Bladder microvascular endothelial cell (primary cell): ENCODE results near the gene TGIF2. TPM values are rescaled to one million over a fixed set of nuclear protein-coding genes. Genes with fewer than 3 reads are reported as not detected.

Experiments
- total RNA-seq: library from RNA; depleted of rRNA; stranded (reverse); fragments of >200 nt; gene quantifications from 2 replicates; pipeline ENCODE4 v1.2.3, GENCODE V29; 2014

Gene TGIF2
- 11.5 and 20.1 TPM in 2 replicates for total RNA-seq

DNA sequence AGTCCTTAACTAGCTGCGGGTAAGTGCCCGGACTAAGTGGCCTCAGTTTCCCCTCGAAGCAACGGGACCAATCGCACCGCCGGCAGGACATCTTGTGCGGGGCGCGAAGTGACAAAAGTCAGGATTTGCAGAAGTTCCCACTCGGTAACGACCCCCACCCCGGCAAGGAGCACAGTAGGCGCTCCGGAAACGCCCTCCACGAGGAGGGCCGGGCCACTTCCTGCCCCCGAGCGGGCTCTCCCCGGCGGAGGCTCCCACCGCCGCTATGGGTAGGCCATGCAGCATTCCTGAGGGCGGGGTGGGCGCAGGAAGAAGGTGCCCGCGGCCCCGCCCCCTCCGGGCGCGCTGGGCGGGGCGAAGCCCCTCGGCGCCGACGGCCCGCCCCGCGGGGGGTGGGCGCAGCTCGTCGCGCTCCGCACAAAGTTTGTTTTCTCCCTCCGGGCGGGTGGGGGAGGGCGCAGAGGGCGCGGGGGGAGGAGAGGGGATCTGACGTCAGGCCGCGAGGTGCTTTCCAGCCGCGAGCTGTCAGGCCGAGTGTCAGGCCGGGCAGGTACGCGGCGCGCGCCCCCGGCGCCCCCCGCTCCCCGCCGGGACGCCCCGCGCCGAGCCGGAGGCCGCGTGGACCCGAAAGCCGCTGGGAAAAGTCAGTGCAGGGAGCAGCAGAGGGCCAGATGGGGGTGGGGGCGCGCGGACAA lies at the start of gene TGIF2:
TSS of gene TGIF2 (plus strand) at position 495 of the 695 bp plus-strand sequence. CDS start 5,178 bp downstream, outside the sequence.

DNA sequence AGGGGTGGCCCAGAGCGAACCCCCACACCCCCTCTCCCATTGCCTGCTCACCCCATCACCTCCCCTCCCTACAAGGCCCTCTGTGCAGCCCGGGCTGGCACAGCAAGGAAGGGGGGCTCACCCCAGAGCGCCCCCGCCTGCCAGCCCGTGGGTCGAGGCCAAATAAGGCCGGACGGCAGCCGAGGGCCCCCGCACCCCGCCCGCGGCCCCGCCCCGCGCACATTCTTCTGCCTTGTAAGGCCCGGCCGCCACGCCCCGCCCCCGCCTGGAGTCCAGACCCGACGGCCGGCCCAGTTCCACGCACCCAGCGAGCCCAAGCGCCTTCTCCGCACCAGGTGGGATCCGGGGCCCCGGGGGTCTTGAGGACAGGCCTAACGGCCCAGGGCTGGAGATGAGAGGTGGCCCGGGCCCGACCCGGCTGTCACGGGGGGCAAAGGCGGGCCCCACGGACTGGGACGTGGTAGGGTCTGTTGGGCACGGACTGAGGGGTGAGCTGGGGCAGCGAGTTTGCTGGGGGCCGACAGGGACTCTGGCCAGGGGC lies 32.1 kb upstream of the TGIF2 start, which contains the start of gene MYL9:
TSS of gene MYL9 (plus strand) at position 293 of the 541 bp plus-strand sequence. CDS start 3,366 bp downstream, outside the sequence.

DNA sequence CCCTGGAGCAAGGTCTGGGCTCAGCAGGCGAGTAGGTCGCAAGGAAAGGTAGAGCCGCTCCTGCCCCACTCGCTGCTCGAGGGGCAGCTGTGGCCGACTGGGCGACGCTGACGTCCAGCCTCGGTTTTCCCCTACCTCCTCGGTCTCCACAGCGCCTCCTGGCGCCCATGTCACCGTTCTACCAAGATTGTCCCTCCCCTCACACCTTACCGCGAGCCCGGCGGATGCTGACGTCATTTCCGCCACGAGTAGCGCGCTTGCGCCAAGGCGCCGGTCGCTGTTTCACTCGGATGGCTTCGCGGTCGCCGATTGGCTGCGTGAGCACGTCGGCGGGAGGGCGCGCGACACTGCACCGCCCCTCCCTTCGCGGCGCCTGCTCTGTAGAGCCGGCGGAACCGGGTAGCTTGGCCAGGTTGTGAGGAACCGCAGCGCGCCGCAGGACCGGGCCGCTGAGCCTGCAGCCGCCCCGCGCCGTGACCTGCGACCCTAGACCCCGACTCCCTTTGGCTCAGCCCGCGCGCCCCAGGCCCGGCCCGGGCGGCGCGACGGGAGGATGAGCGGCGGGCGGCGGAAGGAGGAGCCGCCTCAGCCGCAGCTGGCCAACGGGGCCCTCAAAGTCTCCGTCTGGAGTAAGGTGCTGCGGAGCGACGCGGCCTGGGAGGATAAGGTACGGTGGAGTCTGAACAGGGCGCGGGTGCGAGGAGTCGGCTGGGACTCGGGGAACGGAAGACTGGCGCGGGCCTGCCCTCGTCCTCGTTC lies 32.2 kb downstream of the TGIF2 start, which contains the start of gene RAB5IF:
TSS of gene RAB5IF (plus strand) at position 381 of the 759 bp plus-strand sequence. CDS start at position 554, 173 bp downstream.

Other genes starting within 250 kb of the TGIF2 start
- gene MYL9, start 32.1 kb upstream of the TGIF2 start, total RNA-seq = 3.2 and 4.3 TPM in 2 replicates
- 59.6 and 77.4 TPM in 2 replicates for gene RAB5IF, start 32.2 kb downstream of the TGIF2 start, total RNA-seq
- not detected in 2 replicates for gene SLA2, start 72.6 kb downstream of the TGIF2 start, total RNA-seq
- 16.2 and 20.3 TPM in 2 replicates for gene NDRG3, start 172.5 kb downstream of the TGIF2 start, total RNA-seq
- 21.0 and 22.8 TPM in 2 replicates for gene DSN1, start 200.2 kb downstream of the TGIF2 start, total RNA-seq